ENCODE results near the gene ARHGEF11. TPM values are rescaled to one million over a fixed set of nuclear protein-coding genes. Genes with fewer than 3 reads are reported as not detected.

Gene ARHGEF11
- total RNA-seq, 1 experiment from 2014 or later: 38.1 TPM

GRCh38 chr1:157028674-157029073, 16.9 kb downstream of the ARHGEF11 start:
- ATAC-seq: no peak
- Mint-ChIP-seq H3K4me1 (peaks cover 8% of the 10 kb centered on the region; the same call in 1 of the 2 replicates), H3K9me3 (peaks cover 6% of the 10 kb centered on the region), H3K4me3 (no peak overlapping the region), H3K36me3 (peaks cover 10% of the 10 kb centered on the region), H3K27me3 (ENCODE audit: low read depth) (no peaks in the 10 kb centered on the region), H3K27ac (no peak overlapping the region)
- ChIA-PET CTCF (interaction anchor here (1.7 to 2.4 kb wide), 3 partner anchors 32 to 61 kb away, joined by 4 to 7 read pairs (median 7); no protein-coding TSS in a partner anchor), POLR2A (interaction anchor here (0.8 kb wide), 1 partner anchor 80 kb away, joined by 4 read pairs; no protein-coding TSS in a partner anchor)
- DNase-seq (ENCODE audit: low spot score): no peak
- no peak for TF ChIP-seq AR (CRISPR knock-in tag; IDR thresholded peaks at IDR 0.05)
- no peak for TF ChIP-seq GABPB1 (CRISPR knock-in tag; IDR thresholded peaks at IDR 0.05)
- no peak for TF ChIP-seq SOX15 (CRISPR knock-in tag; IDR thresholded peaks at IDR 0.05)
- no peak for TF ChIP-seq USF2 (CRISPR knock-in tag; IDR thresholded peaks at IDR 0.05)
- no peak for TF ChIP-seq AFF4 (CRISPR knock-in tag; IDR thresholded peaks at IDR 0.05; ENCODE audit: borderline replicate concordance)
- TF ChIP-seq RORB (CRISPR knock-in tag; IDR thresholded peaks at IDR 0.05): no peak
- TF ChIP-seq ZBTB43 (CRISPR knock-in tag; IDR thresholded peaks at IDR 0.05): no peak
- no peak for TF ChIP-seq ZNF138 (CRISPR knock-in tag; conservative IDR thresholded peaks at IDR 0.05)
- no peak for TF ChIP-seq CBFB (CRISPR knock-in tag; IDR thresholded peaks at IDR 0.05; ENCODE audit: low read depth)

- Mint-ChIP-seq H3K36me3 (peaks cover 33% of the 10 kb centered on the region), H3K27me3 (ENCODE audit: low read depth) (no peaks in the 10 kb centered on the region), H3K4me1 (peaks cover 8% of the 10 kb centered on the region; the same call in 1 of the 2 replicates), H3K9me3 (peaks cover 30% of the 10 kb centered on the region), H3K4me3 (no peak overlapping the region), H3K27ac (no peak overlapping the region)
- POLR2A ChIA-PET: no interaction called here
- TF ChIP-seq NFATC4 (CRISPR knock-in tag; IDR thresholded peaks at IDR 0.05) (no peak), ELF4 (CRISPR knock-in tag; IDR thresholded peaks at IDR 0.05; ENCODE audit: low read depth) (no peak)
- ATAC-seq (no peak), DNase-seq (ENCODE audit: low spot score) (no peak)
- CTCF ChIA-PET: interaction anchor here (0.7 to 0.8 kb wide), 2 partner anchors 9 to 64 kb away, joined by 3 to 4 read pairs; no protein-coding TSS in a partner anchor
These were observed 19.7 kb downstream of the ARHGEF11 start for GRCh38 chr1:157025856-157026255.

- H3K4me1 Mint-ChIP-seq: peaks cover 8% of the 10 kb centered on the region; the same call in 1 of the 2 replicates
- no peaks in the 10 kb centered on the region for H3K27me3 Mint-ChIP-seq (ENCODE audit: low read depth)
- peaks cover 37% of the 10 kb centered on the region for H3K36me3 Mint-ChIP-seq
- TF ChIP-seq TCF7 (CRISPR knock-in tag; IDR thresholded peaks at IDR 0.05; ENCODE audit: low read depth) (no peak), TEAD1 (CRISPR knock-in tag; IDR thresholded peaks at IDR 0.05) (no peak), USF1 (CRISPR knock-in tag; IDR thresholded peaks at IDR 0.05) (no peak), CREB1 (CRISPR knock-in tag; IDR thresholded peaks at IDR 0.05) (no peak), ZNF425 (CRISPR knock-in tag; conservative IDR thresholded peaks at IDR 0.05) (no peak), JUN (CRISPR knock-in tag; IDR thresholded peaks at IDR 0.05) (no peak), ZNF121 (CRISPR knock-in tag; IDR thresholded peaks at IDR 0.05) (no peak), TEAD4 (CRISPR knock-in tag; IDR thresholded peaks at IDR 0.05) (no peak), ETV6 (CRISPR knock-in tag; IDR thresholded peaks at IDR 0.05) (no peak), USF2 (CRISPR knock-in tag; IDR thresholded peaks at IDR 0.05) (no peak)
These were observed 20.2 kb downstream of the ARHGEF11 start for GRCh38 chr1:157025385-157025784.

More at GRCh38 chr1:157025385-157025784, 20.2 kb downstream of the ARHGEF11 start:
- no peak for DNase-seq (ENCODE audit: low spot score)
- CTCF ChIA-PET: interaction anchor here (0.7 to 0.8 kb wide), 2 partner anchors 9 to 65 kb away, joined by 3 to 4 read pairs; no protein-coding TSS in a partner anchor
- Mint-ChIP-seq H3K9me3 (peaks cover 31% of the 10 kb centered on the region), H3K27ac (no peak overlapping the region), H3K4me3 (no peak overlapping the region)
- no peak for ATAC-seq
- POLR2A ChIA-PET: no interaction called here
